Measurements from ENCODE around the gene SEMA3G. TPM values are rescaled to one million over a fixed set of nuclear protein-coding genes. Genes with fewer than 3 reads are reported as not detected.
A peak's percentile ranks its signal among the peaks of the same experiment; 100 is the strongest.

The SEMA3G gene
- total RNA-seq, 4 donors from 2014 or later: 6.7 to 33.9 (median 20.3) TPM

DNA sequence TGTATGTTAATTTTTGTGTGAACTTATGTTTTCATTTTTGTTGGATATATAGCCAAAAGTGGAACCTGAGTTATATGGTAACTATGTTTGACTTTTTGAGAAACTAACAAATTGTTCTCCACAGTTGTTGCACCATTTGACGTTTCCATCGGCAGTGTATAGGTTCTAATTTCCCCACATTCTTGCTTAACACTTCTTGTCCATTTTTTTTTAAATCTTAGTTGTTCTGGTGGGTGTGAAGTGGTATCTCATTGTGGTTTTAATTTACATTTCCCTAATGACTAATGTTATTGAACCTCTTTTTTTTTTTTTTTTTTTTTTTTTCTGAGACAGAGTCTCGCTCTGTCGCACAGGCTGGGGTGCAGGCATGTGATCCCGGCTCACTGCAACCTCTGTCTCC is 18.5 kb upstream of the SEMA3G start:
- 65 to 86% methylated on average over 2 to 4 of the region's 5 CpGs for WGBS, 2 donors (ENCODE audit: low coverage in 1 of 2)
- peaks cover 0 to 51% (median 8%) of the 10 kb centered on the region in 3 donors for H3K4me1 ChIP-seq
- TF ChIP-seq POLR2AphosphoS5 (IDR thresholded peaks at IDR 0.05): no peak
- TF ChIP-seq, protein P1, sequence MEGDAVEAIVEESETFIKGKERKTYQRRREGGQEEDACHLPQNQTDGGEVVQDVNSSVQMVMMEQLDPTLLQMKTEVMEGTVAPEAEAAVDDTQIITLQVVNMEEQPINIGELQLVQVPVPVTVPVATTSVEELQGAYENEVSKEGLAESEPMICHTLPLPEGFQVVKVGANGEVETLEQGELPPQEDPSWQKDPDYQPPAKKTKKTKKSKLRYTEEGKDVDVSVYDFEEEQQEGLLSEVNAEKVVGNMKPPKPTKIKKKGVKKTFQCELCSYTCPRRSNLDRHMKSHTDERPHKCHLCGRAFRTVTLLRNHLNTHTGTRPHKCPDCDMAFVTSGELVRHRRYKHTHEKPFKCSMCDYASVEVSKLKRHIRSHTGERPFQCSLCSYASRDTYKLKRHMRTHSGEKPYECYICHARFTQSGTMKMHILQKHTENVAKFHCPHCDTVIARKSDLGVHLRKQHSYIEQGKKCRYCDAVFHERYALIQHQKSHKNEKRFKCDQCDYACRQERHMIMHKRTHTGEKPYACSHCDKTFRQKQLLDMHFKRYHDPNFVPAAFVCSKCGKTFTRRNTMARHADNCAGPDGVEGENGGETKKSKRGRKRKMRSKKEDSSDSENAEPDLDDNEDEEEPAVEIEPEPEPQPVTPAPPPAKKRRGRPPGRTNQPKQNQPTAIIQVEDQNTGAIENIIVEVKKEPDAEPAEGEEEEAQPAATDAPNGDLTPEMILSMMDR (IDR thresholded peaks at IDR 0.05): no peak
- TF ChIP-seq POLR2A (IDR thresholded peaks at IDR 0.05): no peak
- no peak overlapping the region for H3K27ac ChIP-seq
- no peaks in the 10 kb centered on the region for H3K9me3 ChIP-seq
- H3K27me3 ChIP-seq: no peaks in the 10 kb centered on the region
- H3K36me3 ChIP-seq: peaks cover 0 to 82% of the 10 kb centered on the region in 2 donors
- no peak for ATAC-seq
- no peak overlapping the region for H3K4me3 ChIP-seq

DNA sequence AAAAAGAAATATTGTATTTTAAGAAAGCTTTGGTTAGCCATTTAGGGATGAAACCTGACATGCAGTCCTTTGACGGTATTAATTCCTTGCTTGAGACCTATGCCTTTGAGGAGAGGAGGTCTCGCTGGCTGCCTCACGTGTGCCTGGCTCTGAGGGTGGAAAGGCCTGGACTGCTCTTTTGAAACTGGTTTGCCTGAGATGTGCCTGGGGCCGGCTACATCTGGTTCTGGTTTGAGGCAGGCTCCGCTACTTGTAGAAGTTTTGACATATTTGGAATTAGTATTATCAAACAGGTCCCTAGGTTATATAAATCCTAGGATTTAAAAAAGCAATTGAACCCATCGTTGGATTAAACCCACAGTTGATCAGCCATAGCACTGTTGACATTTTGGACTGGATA is 17.0 kb upstream of the SEMA3G start:
- H3K4me3 ChIP-seq: no peak overlapping the region
- no peaks in the 10 kb centered on the region for H3K9me3 ChIP-seq
- peaks cover 0 to 89% of the 10 kb centered on the region in 2 donors for H3K36me3 ChIP-seq
- peak overlapping the region in 3 of 4 donors; percentile 19 to 57 (median 54) for H3K27ac ChIP-seq
- peaks cover 0 to 50% (median 4%) of the 10 kb centered on the region in 3 donors for H3K4me1 ChIP-seq
- no peaks in the 10 kb centered on the region for H3K27me3 ChIP-seq
- WGBS, 2 donors (ENCODE audit: low coverage in 1 of 2): 49 to 65% methylated on average over 4 to 6 of the region's 6 CpGs
- no peak for ATAC-seq
- TF ChIP-seq EP300 (IDR thresholded peaks at IDR 0.05): no peak
- no peak for TF ChIP-seq POLR2AphosphoS5 (IDR thresholded peaks at IDR 0.05)
- no peak for TF ChIP-seq POLR2A (IDR thresholded peaks at IDR 0.05)
- TF ChIP-seq, protein P1 (IDR thresholded peaks at IDR 0.05): no peak

- peaks cover 0 to 65% of the 10 kb centered on the region in 2 donors for H3K36me3 ChIP-seq
Measured at GRCh38 chr3:52458770-52459545, 14.1 kb upstream of the SEMA3G start.

DNA sequence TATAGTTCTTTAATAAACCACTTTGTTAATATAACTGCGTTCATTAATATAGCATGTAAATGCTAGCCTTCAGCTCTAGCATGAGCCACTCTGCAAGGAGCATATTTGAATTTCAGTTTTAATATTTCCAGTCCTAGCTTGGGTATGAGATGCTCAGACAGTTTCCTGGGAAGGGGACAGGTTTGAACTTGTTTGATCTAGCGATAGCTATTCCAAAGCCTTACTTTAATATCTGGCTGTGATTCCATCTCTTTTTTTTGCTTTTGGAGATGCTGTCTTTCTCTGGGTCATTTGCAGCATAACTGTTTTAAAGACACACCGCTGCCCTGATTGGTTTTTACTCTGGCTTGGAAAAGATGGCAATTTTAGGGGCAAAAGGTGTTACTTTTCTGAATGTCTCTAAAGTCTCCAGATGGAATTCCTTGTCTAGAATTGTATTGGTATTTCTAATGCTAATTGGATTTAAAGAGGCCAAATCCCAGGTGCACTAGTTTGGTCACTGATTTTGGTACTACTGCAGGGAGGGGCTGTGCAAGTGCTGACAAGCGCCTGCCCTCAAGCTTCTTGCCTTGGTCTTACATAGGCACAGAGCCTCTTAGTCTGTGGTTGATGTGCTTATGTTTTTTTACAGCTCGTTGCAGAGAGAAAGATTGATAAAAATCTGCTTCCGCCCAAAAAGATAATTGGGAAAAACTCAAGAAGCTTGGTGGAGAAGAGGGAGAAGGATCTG is 13.3 kb upstream of the SEMA3G start:
- WGBS, 2 donors (ENCODE audit: low coverage in 1 of 2): 42 to 71% methylated on average over 2 to 4 of the region's 6 CpGs
- Histone ChIP-seq H3K36me3 (peaks cover 0 to 57% of the 10 kb centered on the region in 2 donors), H3K9me3 (no peaks in the 10 kb centered on the region), H3K27me3 (no peaks in the 10 kb centered on the region), H3K4me3 (no peak overlapping the region), H3K27ac (no peak overlapping the region), H3K4me1 (peaks cover 0 to 56% (median 16%) of the 10 kb centered on the region in 3 donors)
- TF ChIP-seq POLR2AphosphoS5 (IDR thresholded peaks at IDR 0.05) (no peak), POLR2A (IDR thresholded peaks at IDR 0.05) (no peak), EP300 (IDR thresholded peaks at IDR 0.05) (no peak)
- TF ChIP-seq, protein P1 (IDR thresholded peaks at IDR 0.05): no peak
- ATAC-seq: no peak

More at GRCh38 chr3:52458770-52459545, 14.1 kb upstream of the SEMA3G start:
- no peak for TF ChIP-seq POLR2A (IDR thresholded peaks at IDR 0.05)
- TF ChIP-seq EP300 (IDR thresholded peaks at IDR 0.05): no peak
- TF ChIP-seq POLR2AphosphoS5 (IDR thresholded peaks at IDR 0.05): no peak
- TF ChIP-seq, protein P1 (IDR thresholded peaks at IDR 0.05): no peak
- no peak for ATAC-seq
- WGBS, 2 donors (ENCODE audit: low coverage in 1 of 2): 97 to 100% methylated on average over 4 to 9 of the region's 14 CpGs
- Histone ChIP-seq H3K27ac (no peak overlapping the region), H3K9me3 (no peaks in the 10 kb centered on the region), H3K4me3 (no peak overlapping the region), H3K27me3 (no peaks in the 10 kb centered on the region), H3K4me1 (peaks cover 0 to 53% (median 16%) of the 10 kb centered on the region in 3 donors)

Measured in gastroesophageal sphincter (tissue), 4 donors.